Measurements from ENCODE around the gene KLK14.

The KLK14 gene

DNA sequence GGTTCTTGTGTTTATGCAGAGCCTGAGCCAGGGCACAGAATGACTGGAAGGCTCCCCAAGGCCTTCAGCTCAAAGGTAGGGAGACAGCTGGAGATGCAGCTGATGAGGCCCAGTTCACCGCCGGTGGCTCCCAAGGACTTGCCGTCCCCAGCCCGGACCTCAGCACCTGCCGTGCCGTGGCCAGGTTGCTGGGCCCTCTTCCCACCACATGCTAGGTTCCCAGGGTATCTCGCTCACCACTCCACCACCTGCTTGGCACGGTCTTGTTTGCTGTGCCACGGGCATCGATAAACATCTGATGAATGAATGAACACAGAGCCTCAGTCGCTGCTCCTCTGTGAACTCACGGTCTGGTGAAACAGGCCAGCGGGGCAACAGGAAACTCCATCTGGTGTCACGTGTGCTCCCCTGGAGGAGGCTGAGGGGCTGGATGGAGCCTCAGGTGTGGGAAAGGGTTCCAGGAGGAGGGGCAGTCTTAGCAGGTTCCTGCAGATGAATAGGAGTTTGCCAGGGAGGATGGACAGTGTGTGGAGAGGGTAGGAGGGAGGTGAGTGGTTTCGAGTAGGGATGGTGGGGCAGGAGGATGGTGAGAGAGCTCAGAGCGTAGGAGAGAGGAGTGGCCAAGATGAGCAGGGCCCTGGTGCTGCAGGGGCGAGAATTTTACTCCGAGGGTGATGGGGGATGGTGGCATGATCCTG lies 3.6 kb upstream of the KLK14 start:
- DNase-seq (ENCODE audit: low read depth) = no peak

DNA sequence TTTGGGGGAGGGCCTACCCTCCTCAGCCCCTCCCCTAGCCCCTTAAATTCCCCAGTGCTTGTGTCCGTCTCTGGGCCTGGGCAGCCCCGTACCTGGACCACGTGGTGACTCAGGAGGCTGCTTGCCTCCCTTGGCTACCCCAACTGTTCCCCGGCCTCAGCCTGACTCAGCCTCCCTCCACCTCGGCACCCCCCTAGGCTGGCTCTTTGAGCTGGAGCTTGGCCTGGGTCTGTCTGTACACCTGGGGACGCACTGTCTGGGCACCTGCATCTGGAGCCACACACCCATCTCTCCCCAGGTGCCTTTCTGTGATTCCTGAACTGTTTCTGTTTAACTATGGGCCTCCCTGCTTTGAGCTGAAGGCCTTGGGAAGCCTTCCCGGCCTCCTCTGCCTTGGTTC lies 1.8 kb upstream of the KLK14 start:
- DNase-seq (ENCODE audit: low read depth) = no peak

DNA sequence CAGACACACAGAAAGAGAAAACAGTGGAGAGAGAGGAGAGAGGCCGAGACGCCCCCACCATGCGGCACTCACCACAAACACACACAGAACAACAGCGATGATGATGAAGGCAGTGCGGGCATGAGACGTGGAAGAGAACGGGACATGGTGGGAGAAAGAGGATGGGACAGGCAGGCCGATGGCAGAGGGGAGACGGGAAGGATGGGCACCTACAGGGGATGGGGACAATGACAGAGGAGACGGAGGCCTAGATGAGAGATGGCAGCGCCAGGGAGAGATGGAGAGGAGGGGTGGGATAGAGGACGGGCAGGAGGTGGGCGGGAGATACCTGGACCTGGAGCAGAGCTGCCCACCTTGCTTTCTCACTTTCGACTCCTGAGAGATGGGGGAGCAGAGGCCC lies 1.1 kb upstream of the KLK14 start:
- DNase-seq (ENCODE audit: low read depth) = no peak

DNA sequence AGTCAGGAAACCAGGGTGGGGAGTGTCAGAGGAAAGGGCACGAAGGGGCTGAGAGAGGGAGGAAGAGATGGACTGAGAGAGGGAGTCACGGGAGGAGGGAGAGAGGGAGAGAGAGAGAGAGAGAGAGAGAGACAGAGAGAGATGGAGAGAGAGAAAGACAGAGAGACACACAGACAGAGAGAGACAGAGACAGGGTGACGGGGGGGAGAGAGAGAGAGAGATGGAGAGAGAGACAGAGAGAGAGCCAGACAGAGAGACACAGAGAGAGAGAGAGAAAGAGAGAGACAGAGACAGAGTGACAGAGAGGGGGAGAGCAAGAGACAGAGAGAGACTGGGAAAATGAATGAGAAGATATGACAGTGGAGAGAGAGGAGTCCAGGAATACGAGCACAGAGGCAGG lies 494 bp upstream of the KLK14 start:
- no peak for DNase-seq (ENCODE audit: low read depth)

DNA sequence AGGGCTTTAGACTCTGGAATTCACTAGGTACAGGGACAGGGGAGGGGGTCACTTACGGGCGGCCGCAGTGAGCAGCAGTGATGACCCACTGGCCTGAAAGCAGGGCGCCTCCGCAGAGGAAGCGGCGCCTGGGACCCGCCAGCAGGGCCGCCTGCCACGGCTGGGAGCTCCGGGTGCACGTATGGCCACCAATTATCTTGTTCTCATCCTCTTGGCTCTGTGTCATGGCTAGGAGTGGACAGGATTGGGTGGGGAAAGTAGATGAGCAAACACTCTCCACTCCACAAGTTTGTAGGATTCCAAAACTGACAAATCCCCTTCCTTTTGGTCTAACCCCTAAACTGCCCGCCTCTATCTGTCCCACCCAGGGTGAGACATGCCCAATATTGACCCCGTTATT lies 1.2 kb downstream of the KLK14 start:
- DNase-seq (ENCODE audit: low read depth) = no peak

DNA sequence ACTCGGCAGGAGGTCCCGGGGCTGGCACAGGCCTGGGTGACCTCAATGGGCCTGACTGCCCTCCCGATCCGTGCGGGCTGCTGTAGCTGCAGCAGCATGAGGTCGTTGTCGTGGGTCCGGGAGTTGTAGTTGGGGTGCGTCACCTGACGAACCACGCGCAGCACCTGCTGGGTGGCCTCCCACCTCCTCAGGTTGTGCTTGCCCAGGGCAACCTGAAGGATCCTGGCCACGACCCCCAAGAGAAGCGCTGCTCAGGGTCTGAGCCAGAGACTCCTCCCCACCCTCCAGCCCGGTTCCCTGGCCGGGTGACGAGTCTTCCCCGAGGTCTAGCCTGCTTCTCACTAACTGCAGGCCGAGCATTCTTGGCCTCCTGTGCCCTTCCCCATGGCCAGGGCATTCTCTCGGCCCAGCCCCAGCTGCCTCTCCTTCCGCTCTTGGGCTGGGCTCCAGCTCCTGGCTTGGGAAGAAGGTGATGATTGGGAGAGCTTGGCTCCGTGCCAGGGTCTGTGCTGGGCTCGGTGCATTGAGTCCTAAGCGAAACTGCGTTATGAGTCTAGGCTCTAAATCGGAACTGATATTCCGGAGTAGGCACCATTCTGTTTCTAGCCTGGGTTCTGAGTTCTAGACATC lies 3.1 kb downstream of the KLK14 start:
- no peak for DNase-seq (ENCODE audit: low read depth)

DNA sequence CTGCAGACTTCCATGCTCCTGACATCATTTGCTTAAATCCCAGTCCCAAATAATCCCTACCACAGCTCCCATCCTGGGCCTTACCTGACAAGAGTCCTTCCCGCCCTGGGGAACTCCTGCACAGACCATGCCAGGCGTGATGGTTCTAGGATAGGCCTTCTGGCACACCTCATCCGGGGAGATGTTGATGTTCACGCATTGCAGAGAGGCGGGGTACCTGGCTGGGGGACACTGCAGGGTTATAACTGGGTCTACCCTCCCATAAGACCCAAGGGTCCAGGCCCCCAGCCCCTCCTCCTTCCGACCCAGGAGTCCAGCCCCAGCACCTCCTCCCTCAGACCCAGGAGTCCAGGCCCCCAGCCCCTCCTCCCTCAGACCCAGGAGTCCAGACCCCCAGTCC lies 4.0 kb downstream of the KLK14 start:
- DNase-seq (ENCODE audit: low read depth) = no peak

DNA sequence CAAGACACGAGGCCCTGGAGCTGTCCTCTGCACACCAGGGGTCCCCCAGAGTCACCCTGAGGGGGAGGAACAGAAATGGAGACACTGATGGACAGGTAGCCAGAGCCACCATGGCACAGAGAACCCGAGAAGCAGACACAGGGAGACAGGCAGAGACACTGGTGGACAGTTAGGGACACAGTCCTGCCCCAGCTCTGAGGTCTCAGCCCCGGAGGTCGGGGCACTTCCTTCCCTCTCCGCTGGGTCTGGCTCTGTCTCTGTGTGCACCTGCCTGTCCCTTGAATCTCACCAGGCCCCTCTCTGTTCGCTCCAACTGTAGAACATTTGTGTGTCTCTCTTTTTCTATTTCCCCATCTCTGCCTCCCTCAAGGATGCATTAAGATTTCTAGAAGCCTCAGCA lies 4.6 kb downstream of the KLK14 start:
- no peak for DNase-seq (ENCODE audit: low read depth)

DNA sequence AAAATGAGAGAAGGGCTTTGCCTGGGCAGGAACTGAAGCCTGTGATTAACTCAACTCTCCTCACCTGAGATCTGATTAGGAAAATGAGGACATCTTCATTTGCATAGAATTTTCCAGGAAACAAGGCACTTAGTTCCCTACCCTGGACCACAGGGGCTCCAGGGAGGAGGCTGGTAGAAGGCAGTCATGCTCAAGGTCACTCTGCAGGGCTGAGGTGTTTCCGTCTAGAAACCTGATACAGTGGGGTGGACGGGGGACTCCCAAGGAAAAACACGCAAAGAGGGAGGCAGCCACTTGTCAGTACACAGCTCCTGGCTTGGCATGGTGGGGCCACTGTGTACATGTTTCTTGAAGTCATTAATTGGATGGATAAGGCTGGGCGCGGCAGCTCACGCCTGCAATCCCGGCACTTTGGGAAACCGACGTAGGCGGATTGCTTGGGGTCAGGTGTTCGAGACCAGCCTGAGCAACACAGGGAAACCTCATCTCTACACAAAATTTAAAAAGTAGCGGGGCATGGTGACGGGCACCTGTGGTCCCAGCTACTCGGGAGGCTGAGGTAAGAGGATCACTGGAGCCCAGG lies 6.0 kb downstream of the KLK14 start:
- no peak for DNase-seq (ENCODE audit: low read depth)

DNA sequence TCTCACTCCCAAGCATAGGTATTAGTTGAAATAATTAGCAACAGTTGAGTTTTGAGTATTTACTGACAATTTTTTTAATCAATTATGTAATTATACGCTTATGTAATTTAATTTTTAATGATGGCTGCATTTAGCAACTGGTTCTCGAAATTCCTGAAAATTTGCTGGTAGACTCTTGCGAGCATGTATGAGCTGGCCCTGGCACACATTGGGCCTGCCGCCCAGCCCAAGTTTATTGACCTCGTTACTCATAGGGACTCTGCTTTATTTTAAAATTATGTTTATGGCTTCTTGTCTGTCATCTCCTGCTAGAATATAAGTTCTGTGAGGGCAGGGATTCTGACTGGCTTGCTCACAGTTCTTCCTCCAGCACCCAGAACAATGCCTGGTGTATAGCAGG lies 6.7 kb downstream of the KLK14 start:
- DNase-seq (ENCODE audit: low read depth) = no peak

DNA sequence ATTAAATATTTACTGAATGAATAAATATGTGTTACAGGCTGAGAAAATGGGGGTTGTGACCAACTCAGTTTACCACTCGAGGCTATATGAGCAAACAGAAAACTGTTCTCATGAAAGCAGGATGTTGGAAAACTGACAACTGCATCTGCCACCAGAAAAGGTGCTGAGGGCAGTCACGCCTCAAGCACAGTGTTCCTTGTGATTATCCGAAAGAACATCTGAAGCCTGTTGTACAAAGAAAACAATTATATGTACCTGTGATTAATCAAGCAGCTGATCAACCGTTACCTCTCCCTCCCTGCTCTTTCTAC lies 11.6 kb downstream of the KLK14 start:
- DNase-seq (ENCODE audit: low read depth) = no peak

DNA sequence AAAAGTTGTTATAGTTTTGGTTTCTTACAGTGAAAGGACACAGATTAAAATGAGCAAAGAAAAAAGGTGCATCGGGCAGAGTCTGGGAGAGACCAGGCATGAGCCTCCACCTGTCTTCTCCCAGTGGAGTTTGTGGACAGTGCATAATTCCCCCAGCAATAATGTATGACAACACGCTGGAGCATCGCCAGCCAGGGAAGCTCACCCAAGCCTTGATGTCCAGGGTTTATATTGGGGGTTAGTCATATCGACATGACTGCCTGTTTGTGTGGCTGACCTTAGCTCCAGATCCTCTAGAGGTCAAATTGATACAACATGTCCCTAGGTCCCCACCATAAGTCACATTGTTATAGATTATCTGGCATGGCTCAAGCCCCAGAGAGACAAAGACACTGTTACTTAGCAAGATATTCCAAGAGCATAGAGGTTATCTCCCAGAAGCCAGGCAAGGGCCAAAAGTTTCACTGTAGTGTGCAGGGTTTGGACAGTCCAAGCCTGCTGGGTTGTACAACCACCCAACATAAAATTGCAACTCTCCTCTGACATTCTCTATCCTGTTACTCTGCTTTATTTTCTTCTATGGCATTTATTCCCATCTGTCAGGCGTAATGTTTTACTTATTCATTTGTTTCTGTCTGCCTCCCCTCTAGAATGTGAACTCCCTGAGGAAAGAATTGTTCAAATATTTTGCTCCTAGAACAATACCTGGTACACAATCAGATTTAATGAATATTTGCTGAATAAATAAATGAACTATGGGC lies 12.2 kb downstream of the KLK14 start:
- DNase-seq (ENCODE audit: low read depth) = no peak

DNA sequence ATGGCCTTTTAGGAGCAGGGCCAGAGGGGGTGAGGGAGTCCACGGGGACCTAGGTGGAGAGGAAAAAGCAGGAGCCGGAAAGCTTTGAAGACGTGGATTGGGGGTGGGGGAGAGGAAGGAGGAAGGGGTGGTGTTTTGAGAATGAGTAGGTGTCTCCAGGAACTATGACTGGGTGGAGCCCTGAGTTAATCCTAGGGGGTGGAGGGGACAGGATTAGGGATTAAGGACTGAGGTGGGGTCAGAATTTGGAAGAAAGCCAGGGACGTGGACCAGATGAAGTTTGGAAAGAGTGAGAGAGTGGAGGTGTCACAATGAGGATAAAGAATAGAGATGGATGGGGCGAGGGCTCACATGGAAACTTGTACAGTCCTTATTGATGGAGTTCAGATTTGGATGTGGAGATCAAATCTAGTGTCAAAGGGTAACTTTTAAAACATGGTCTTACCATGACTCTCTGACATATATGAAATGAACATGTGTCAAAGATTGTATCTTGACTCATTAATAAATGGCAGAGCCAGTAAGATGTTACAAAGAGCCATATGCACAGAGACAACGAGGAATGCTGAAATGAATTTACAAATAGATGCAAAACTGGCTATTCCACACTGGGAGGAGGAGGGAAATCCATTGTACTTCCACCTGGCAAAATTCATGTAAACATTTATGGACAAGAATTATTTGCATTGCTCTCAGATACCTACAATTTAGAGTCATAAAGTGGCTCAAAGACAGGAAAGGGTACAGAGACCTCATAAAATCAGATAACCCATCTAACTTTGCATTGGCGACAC lies 16.1 kb downstream of the KLK14 start:
- no peak for DNase-seq (ENCODE audit: low read depth)

DNA sequence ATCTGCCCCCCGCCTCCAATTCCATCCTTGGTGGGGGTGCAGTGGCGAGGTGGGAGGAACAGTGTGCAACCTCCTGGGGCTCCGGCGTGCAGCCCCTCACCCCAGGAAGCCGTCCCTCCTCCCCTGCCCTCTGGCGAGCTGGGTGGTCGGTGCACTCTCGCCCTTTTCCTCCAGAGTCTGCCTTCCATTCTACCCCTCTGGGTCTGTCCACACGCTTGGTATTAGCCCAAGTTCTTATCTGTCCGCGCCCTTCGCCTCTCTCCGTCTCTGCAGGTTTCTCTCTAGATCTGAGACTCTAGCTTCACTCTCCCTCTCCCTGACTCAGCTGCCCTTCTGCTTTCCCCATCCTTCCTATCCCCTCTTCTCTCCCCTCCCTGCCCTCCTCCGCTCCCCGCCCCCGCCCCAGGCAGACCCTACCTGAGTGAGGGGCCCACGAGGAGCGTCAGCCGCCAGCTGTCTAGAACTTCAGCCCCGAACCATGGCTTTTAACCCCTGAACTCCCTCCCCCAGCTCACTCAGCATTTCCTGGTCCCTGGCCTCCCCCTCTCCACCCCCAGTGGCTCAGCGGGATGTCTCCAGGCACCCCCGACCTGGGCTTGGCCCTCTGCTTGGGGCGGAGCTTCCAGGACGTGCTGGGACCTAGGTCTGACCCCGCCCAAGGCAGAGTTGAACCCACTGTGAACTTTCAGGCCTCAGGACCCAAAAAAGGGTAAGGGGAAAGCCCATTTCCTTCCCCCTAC lies 17.3 kb downstream of the KLK14 start:
- DNase-seq (ENCODE audit: low read depth) = no peak

DNA sequence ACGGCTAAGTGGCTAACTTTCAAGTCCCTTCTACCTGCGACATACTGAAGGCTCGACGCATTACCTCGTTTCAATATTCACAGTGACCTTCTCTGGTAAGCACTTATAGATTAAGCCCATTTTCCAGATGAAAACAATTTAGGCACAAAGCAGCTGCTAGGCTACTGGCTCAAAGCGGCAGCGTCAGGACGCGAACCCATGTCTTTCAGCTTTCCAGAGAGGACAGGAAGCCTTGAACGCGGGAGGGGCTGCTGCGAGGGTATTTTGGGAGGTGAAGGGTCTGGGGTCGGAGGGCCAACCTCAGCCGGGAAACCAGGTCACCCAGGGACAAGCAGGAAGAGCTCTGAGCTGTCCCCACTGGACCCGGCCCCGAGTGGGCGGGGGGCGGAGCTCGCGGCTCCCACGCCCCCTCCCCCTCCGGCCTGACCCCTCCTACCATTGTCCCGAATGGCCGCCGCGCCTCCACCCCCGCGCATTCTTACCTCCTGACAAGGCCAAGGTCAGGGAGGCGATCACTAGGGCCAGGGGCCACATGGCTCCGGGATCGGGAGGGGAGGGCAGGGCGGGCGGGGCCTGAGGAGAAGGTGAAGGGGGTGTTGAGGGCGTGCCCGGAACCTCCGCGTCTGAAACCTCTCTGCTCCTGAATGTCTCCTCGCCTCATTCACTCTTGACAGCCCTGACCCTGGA lies 18.0 kb downstream of the KLK14 start, which contains the start of gene KLK13:
KLK13 (minus strand) TSS at position 559 of the 687 bp plus-strand sequence; CDS start at position 534, 25 bp downstream.
- DNase-seq (ENCODE audit: low read depth) = no peak

DNA sequence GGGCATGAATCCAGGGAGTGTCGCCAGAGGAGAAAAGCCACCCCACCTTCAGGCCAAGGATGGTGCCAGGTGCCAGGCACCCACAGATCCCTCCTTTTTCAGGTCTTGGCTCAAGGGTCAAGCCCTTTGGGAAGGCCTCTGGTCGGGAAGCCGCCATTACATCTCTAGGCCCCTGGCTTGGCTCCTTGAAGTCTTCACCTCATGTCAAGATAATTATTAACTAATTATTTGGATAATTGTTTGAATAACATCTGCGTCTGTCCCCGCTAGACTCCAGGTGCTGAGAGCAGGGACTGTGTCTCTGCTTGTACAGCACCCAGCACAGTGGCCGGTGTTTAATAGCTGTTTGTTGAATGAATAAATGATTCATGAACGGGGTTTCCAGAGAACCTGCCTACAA lies 19.0 kb downstream of the KLK14 start:
- no peak for DNase-seq (ENCODE audit: low read depth)

DNA sequence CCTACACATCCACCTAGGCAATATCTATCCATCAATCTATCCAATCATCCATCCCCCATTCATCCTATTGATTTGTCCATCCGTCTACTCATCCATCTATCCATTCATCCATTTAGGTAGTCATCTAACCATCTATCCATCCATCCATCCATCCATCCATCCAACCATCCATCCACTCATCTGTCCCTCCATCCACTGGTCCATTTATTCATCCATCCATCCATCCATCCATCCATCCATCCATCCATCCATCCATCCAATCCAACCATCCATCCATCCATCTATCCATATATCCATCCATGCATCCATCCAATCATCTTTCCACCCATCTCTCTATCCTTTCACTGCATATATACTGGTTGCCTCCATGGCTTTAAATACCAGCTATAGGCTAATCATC lies 21.7 kb downstream of the KLK14 start:
- DNase-seq (ENCODE audit: low read depth) = no peak

DNA sequence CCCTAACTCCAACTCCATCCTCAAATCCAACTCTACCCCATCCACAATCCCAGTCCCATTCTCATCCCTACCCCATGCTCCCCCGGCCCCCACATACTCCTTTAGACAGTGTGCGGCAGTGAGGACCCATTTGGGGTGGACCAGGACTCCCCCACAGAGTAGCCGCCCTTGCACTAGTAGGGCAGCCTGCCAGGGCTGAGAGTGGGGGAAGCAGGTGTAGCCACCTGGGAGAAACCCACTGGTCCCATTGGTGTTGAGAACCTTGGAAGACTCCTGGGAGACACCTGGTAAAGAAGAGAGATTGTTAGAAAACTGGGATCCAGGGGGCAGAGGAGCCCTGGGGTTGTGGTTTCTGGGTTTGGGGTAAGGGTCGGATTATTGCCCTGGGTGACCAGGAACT lies 22.4 kb downstream of the KLK14 start:
- DNase-seq (ENCODE audit: low read depth) = no peak

DNA sequence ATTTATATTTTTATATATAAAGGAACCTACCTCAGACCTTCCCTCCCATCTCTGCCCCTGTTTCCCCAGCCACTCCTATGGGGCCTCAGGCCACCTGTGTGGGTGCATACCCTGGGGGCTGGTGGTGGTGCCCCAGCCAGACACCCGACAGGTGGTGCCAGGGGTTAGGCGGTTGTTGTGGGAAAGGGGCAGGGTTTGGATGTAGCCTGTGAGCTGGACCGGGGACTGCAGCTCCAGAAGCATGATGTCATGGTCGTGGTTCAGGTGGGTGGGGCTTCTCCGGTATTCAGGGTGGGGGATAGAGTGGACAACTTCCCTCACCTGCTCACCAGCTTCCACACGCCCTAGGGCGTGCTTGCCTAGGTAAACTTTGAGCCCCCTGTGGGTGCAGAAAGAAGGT lies 23.0 kb downstream of the KLK14 start:
- no peak for DNase-seq (ENCODE audit: low read depth)

DNA sequence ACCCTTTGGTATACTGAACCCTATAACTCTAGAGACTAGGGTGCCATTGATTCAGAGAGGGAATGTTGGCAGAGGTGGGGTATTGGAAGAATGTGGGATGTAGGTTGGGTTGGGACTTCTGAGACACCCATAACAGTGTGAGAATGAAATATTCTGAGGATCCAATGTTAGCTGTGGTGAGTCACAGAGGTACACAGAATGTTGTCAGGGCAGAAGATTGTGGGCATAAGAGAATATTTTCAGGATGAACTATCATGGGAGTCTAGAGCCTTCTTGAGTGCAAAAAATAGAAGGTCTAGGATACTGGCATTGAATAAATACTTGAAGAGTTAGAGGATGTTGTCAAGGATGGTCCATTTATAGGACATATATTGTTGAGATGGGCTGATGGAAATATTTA lies 26.8 kb downstream of the KLK14 start:
- no peak for DNase-seq (ENCODE audit: low read depth)

DNA sequence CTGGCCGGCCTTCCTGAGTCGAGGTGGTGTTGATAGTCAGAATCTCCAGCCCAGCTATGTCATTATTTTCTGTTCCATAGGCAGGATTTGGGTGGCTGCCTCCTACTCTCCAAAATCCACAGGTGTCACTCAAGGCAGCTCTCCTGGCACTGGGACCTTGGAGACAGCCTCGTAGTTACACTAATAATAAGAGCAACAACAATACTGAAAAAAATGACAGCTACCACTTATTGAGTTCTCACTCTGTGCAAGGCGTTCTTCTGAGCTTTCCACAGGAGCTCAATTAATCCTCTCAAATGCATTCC lies 35.7 kb downstream of the KLK14 start:
- DNase-seq (ENCODE audit: low read depth) = no peak

All from stimulated activated CD8-positive, alpha-beta memory T cell treated with anti-CD3 and anti-CD28 coated beads, Interleukin-4, amount 100 ng/mL, for 24 hours (primary cell).